GM18519 (cell line): ENCODE results near the gene SERPIND1.
"Not testable (repeated sequence)": the region's sequence is repeated elsewhere in the genome, so short reads cannot be mapped to it uniquely, and the experiment has no call there.

ENCODE experiments used
- ATAC-seq: cut with Tn5 transposase; IDR thresholded peaks from one replicate; pipeline ENCODE4 v1.9.1; 2021; ENCODE audit warnings: mild to moderate bottlenecking, moderate library complexity; ENCODE audit not compliant: unreplicated experiment, low FRiP score

SERPIND1 gene

GRCh38 chr22:20746431-20747189 is 27.3 kb upstream of the SERPIND1 start:
- no peak for ATAC-seq

GRCh38 chr22:20747223-20747622 is 26.7 kb upstream of the SERPIND1 start:
- no peak for ATAC-seq

- no peak for ATAC-seq
These were observed 25.8 kb upstream of the SERPIND1 start for GRCh38 chr22:20748082-20748481.

- ATAC-seq = no peak
These were observed 25.0 kb upstream of the SERPIND1 start for GRCh38 chr22:20748731-20749428.

- no peak for ATAC-seq
These were observed 24.5 kb upstream of the SERPIND1 start for GRCh38 chr22:20749453-20749852.

DNA sequence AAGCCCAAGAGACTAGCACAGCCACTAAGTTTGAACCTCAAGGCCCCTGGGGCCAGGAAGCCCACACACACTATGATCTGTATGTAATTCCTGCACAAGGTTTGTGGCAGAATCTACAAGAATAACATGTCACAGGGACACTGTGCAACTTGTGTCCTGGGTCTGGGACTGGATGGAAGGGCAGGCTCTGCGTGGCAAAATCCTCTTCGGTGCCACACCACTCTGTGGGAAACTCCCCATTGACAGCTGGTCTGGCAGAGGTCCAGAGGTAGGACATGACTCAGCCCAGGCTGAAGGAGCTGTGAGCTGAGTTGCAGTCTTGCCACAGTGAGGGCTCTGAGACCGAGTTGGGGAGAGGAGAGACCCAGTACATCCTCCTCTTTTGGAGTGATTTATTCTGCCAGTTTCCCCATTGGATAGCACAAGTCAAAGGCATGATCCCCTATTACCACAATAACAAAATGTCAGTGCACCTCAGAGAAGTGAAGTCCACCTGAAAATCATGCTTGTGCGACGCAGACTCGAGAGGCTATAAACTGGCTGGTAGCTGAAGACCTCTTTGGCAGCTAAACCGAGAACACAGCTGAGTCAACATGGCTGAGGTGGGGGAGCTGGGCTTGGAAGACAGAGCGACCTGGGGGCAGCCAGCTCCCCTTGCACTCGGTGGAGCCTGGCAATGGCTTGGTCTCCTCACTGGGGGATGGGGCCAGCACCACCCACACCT is 23.3 kb upstream of the SERPIND1 start:
- ATAC-seq = no peak

- ATAC-seq = no peak
These were observed 22.6 kb upstream of the SERPIND1 start for GRCh38 chr22:20751185-20751851.

DNA sequence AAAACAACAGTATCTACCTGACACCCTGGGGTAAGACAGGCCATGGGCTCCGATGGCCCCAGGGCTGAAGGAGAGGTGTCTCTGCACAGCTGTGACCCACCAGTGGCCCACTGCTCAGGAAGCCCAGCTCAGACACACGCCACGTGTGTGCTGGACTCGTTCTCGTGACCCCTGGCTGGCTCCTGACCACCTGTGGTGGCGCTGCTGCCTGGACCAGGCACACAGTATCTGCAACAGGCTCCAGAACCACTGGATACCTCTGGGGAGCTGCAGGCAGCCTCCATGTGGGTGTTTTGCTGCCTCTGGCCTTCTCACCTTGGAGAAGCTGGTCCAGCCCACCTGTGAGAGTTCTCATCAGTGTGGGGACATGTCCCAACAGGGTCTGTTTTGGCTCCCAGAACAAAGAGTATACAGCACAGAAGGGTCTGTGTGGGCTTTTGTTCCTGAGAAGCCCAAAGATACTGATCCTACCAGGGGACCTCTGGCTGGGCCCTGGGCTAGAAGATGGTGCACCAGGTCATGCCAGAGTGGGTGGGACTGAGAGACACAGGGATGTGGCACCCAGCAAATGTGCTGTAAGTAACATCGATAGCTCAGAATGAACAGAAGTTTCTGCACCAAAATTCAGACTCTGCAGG is 21.7 kb upstream of the SERPIND1 start:
- no peak for ATAC-seq

GRCh38 chr22:20752873-20753272 is 21.0 kb upstream of the SERPIND1 start:
- ATAC-seq = no peak

DNA sequence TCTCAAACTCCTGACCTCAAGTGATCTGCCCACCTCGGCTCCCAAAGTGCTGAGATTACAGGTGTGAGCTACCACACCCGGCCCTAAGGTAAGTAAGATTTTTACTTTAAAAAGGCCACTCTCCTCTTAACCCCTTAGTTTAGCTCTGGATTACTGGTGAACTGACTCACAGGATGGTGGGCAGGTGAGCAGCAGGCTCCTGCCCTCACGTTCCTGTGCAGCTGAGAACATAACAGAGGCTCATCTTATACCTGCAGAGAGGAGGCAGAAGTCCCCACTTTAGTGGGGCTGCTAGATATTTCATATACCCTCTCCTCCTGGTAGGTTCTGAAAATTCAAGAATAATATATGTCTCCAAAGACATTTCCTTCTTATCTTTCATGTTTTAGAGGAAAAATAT is 17.1 kb upstream of the SERPIND1 start:
- ATAC-seq = no peak

DNA sequence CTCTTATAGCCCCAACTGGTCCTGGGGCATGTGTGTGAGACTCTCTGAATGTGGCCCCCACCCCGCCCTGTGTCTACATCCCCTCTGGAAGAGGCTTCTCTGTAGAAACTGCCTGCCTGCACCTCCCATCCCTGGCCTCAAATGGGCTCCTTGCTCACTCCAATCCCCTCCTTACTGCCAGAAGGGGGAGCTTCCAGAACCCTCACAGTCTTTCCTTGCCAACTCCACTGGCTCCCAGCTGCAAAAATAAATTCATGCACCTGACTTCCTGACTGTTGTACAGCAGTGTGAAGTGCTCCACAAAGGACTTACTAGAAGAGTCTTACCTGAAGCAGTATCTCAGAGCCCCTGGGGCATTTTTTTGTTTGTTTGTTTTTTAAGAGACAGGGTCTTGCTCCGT is 15.2 kb upstream of the SERPIND1 start:
- no peak for ATAC-seq

DNA sequence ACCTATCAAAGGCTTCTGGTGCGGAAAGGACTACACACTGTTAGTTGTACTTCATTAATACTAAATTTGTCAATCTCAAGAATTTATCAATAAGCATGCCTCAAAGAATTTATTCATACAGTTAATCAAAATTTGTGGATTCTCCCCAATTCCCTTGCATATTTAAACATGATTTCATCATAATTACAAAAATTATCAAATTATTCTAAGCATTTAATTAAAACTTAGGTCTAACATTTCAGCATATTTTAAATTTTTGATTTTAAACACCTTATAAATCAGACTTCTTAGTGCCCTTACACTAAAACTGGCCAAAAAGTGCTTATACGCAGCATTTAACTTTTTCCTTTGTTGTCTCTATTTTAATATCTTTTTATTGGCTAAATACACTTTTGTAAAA is 13.8 kb upstream of the SERPIND1 start:
- no peak for ATAC-seq

- no peak for ATAC-seq
These were observed 12.4 kb upstream of the SERPIND1 start for GRCh38 chr22:20761536-20761935.

GRCh38 chr22:20762233-20762796 is 11.6 kb upstream of the SERPIND1 start:
- no peak for ATAC-seq

GRCh38 chr22:20763630-20764470 is 10.1 kb upstream of the SERPIND1 start:
- no peak for ATAC-seq

DNA sequence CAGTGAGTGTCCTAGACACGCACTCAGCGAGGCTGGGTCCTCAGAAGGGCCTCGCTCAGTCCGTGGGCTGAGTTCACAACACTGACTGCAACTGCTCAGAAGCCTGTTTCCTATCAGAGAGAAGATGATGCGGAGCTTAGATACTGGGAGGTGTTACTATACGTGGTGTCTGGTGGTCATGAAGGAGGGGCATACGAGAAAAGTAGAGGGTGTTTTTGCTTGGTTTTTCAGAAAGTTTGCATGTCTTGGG is 9.5 kb upstream of the SERPIND1 start:
- ATAC-seq = no peak

GRCh38 chr22:20764729-20765128 is 9.2 kb upstream of the SERPIND1 start:
- no peak for ATAC-seq

- ATAC-seq = no peak
These were observed 8.0 kb upstream of the SERPIND1 start for GRCh38 chr22:20765938-20766337.

DNA sequence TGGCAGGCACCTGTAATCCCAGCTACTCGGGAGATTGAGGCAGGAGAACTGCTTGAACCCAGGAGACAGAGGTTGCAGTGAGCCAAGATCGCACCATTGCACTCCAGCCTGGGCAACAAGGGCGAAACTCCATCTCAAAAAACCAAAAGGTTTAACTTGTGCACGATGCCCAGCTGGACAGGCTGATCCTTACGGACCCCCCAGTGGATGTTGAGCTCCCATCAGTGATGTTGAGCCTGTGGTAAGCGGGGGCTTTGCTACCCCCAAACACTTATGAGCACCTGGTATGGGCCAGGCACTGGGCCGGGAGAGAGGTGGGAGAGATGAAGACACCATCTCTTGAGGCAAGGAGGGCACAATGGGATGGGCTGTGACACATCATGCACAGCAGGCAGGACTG is 7.4 kb upstream of the SERPIND1 start:
- no peak for ATAC-seq

GRCh38 chr22:20769496-20769826 is 4.5 kb upstream of the SERPIND1 start:
- ATAC-seq = not testable (repeated sequence)
